KMS-11 (cell line): ENCODE results near the gene MUC5AC.

Experiments
- H2AFZ ChIP-seq: fragments of 200-600 bp; sonication (generic); 2 replicates; pipeline ENCODE4 v1.6.1; 2016; ENCODE audit warnings: antibody characterized with exemption, mixed run types, low read depth
- H3K27ac ChIP-seq: fragments of 200-600 bp; sonication (generic); 2 replicates; pipeline ENCODE4 v1.6.1; 2016; ENCODE audit warnings: mild to moderate bottlenecking, mixed run types
- H3K27me3 ChIP-seq: fragments of 200-600 bp; sonication (generic); 2 replicates; pipeline ENCODE4 v1.6.1; 2017; ENCODE audit warnings: mild to moderate bottlenecking, low read depth, mixed run types, moderate library complexity; ENCODE audit not compliant: insufficient read depth
- H3K36me3 ChIP-seq: fragments of 200-600 bp; sonication (generic); 2 replicates; pipeline ENCODE4 v1.6.1; 2017; ENCODE audit warnings: mild to moderate bottlenecking, mixed run types; ENCODE audit not compliant: insufficient read depth
- H3K4me1 ChIP-seq: fragments of 200-600 bp; sonication (generic); 2 replicates; pipeline ENCODE4 v1.6.1; 2016; ENCODE audit warnings: mild to moderate bottlenecking, low read depth, mixed run types; ENCODE audit not compliant: poor library complexity, severe bottlenecking
- H3K4me2 ChIP-seq: fragments of 200-600 bp; sonication (generic); 2 replicates; pipeline ENCODE4 v1.7.0; 2016; ENCODE audit warnings: mild to moderate bottlenecking, mixed run types
- H3K4me3 ChIP-seq: fragments of 200-600 bp; sonication (generic); IDR thresholded peaks from 2 replicates; pipeline ENCODE4 v1.6.1; 2017; ENCODE audit warnings: low read depth, low read length, mixed read lengths; ENCODE audit not compliant: insufficient read depth
- H3K79me2 ChIP-seq: fragments of 200-600 bp; sonication (generic); 2 replicates; pipeline ENCODE4 v1.6.1; 2016; ENCODE audit warnings: low read depth, mixed run types; ENCODE audit not compliant: insufficient read depth
- H3K9ac ChIP-seq: fragments of 200-600 bp; sonication (generic); 2 replicates; pipeline ENCODE4 v1.6.1; 2016; ENCODE audit warnings: mild to moderate bottlenecking, mixed run types
- H4K20me1 ChIP-seq: fragments of 200-600 bp; sonication (generic); 2 replicates; pipeline ENCODE4 v1.6.1; 2016; ENCODE audit warnings: mild to moderate bottlenecking, mixed run types; ENCODE audit not compliant: insufficient read depth
- CTCF ChIP-seq: fragments of 200-600 bp; sonication (generic); conservative IDR thresholded peaks from 2 replicates; pipeline ENCODE4 v1.6.1; 2017; ENCODE audit warnings: low read depth, mild to moderate bottlenecking, antibody characterized with exemption, low read length, moderate library complexity, mixed read lengths

MUC5AC gene

DNA sequence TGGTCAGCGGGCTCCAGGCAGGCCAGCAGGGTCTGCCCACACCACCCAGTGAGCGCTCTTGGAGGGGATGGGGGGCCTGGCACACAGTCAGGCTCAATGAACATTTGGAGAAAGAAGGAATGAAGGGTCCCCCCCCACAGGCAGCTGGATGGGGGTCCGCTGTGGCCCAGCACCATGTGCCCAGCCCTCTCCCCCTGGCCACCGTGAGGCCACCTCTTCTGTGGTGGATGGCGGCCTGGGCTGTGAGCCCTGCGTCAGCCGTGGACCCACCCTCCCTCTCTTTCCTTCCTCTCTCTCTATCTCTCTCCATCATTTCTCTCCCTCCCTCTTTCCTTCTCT lies 35.1 kb upstream of the MUC5AC start:
- no peak overlapping the region for H3K9ac ChIP-seq
- no peak overlapping the region for H2AFZ ChIP-seq
- H3K4me1 ChIP-seq = no peaks in the 10 kb centered on the region
- TF ChIP-seq CTCF = no peak
- H4K20me1 ChIP-seq = no peaks in the 10 kb centered on the region
- H3K27ac ChIP-seq = no peak overlapping the region
- no peak overlapping the region for H3K4me3 ChIP-seq
- H3K36me3 ChIP-seq = no peaks in the 10 kb centered on the region
- no peak overlapping the region for H3K4me2 ChIP-seq
- H3K27me3 ChIP-seq = peaks cover 53% of the 10 kb centered on the region
- no peaks in the 10 kb centered on the region for H3K79me2 ChIP-seq

- Histone ChIP-seq H3K27me3 (peaks cover 52% of the 10 kb centered on the region), H3K9ac (no peak overlapping the region), H3K79me2 (no peaks in the 10 kb centered on the region), H3K4me3 (no peak overlapping the region), H3K4me1 (no peaks in the 10 kb centered on the region), H3K36me3 (no peaks in the 10 kb centered on the region), H3K27ac (no peak overlapping the region), H3K4me2 (no peak overlapping the region), H4K20me1 (no peaks in the 10 kb centered on the region), H2AFZ (no peak overlapping the region)
- TF ChIP-seq CTCF = no peak
Observed at GRCh38 chr11:1123970-1124369, 33.8 kb upstream of the MUC5AC start.

GRCh38 chr11:1125803-1126202 lies 31.9 kb upstream of the MUC5AC start:
- Histone ChIP-seq H3K4me2 (no peak overlapping the region), H3K4me3 (no peak overlapping the region), H3K27ac (no peak overlapping the region)

DNA sequence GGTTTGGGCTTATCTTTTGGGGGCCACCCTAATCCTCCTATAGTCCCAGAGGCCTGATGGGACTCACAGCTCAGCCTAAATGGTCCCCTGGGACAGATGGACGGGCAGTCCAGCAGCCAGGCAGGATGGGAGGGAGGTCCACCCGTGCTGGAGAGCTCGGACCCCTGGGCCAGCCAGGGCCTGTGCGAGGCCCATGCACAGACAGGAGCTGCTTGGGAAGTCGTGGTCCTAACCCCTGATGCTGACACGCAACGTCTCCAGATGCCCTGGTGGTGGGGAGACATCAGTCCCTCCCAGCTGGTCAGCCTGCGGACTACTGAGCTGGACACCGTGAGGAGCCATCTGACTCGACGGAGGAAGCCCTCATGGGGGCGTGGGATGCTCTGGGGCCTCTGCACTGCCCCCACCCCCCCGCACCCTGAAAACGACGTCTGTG lies 31.2 kb upstream of the MUC5AC start:
- H3K4me2 ChIP-seq = no peak overlapping the region
- no peak overlapping the region for H3K27ac ChIP-seq
- no peaks in the 10 kb centered on the region for H3K4me1 ChIP-seq
- H4K20me1 ChIP-seq = no peaks in the 10 kb centered on the region
- H2AFZ ChIP-seq = no peak overlapping the region
- no peaks in the 10 kb centered on the region for H3K36me3 ChIP-seq
- no peaks in the 10 kb centered on the region for H3K79me2 ChIP-seq
- H3K9ac ChIP-seq = no peak overlapping the region
- peaks cover 57% of the 10 kb centered on the region for H3K27me3 ChIP-seq
- TF ChIP-seq CTCF = no peak
- H3K4me3 ChIP-seq = no peak overlapping the region

More at GRCh38 chr11:1125803-1126202, 31.9 kb upstream of the MUC5AC start:
- no peak overlapping the region for H3K9ac ChIP-seq
- H3K4me1 ChIP-seq = no peaks in the 10 kb centered on the region
- no peak overlapping the region for H2AFZ ChIP-seq
- H3K27me3 ChIP-seq = peaks cover 54% of the 10 kb centered on the region
- no peaks in the 10 kb centered on the region for H4K20me1 ChIP-seq
- no peaks in the 10 kb centered on the region for H3K79me2 ChIP-seq
- no peaks in the 10 kb centered on the region for H3K36me3 ChIP-seq
- no peak for TF ChIP-seq CTCF
